Ovary (tissue), 9 donors: ENCODE measurements around the gene TRABD2B. TPM values are rescaled to one million over a fixed set of nuclear protein-coding genes. Genes with fewer than 3 reads are reported as not detected.

Experiments
- DNase-seq, 5 donors: peaks; one replicate each; pipeline ENCODE4 v3.0.0-alpha.2; 2019 to 2020
- H3K27ac ChIP-seq, 2 donors: fragments of 200-600 bp; one replicate each; pipeline versions ENCODE4 v1.5.1 to v1.8.0; 2019 to 2022
- H3K27me3 ChIP-seq: fragments of 200-600 bp; one replicate; pipeline ENCODE4 v1.8.0; 2022
- H3K36me3 ChIP-seq: fragments of 200-600 bp; sonication (generic); one replicate; pipeline ENCODE4 v1.5.1; 2019
- H3K4me1 ChIP-seq: one replicate; pipeline ENCODE4 v1.8.1; 2013; ENCODE audit warnings: mild to moderate bottlenecking, moderate library complexity; ENCODE audit not compliant: insufficient read depth
- H3K4me3 ChIP-seq: fragments of 200-600 bp; sonication (generic); one replicate; pipeline ENCODE4 v1.5.1; 2017
- H3K9me3 ChIP-seq, 2 donors: fragments of 200-600 bp in 1 of 2; sonication (generic) in 1 of 2; one replicate each; pipeline versions ENCODE4 v1.5.1 to v1.8.1; 2013 to 2019; ENCODE audit warnings: mild to moderate bottlenecking in 1 of 2, moderate library complexity in 1 of 2
- CTCF ChIP-seq, 3 donors: fragments of 450-650 bp in 2 of 3; fragments of 200-600 bp in 1 of 3; IDR thresholded peaks; one replicate each; pipeline versions ENCODE4 v1.5.1 to v1.8.0; 2016 to 2022; ENCODE audit warnings: antibody characterized with exemption in 3 of 3, mild to moderate bottlenecking in 1 of 3
- EP300 ChIP-seq: sonication (generic); formaldehyde crosslinking; IDR thresholded peaks from one replicate; pipeline ENCODE4 v1.6.1; 2017; ENCODE audit warnings: antibody characterized with exemption
- POLR2A ChIP-seq: fragments of 450-650 bp; IDR thresholded peaks from one replicate; pipeline ENCODE4 v1.6.1; 2017; ENCODE audit warnings: antibody characterized with exemption, mild to moderate bottlenecking, moderate library complexity
- WGBS, 3 donors: extraction: QIAGEN DNeasy Blood & Tissue Kit in 1 of 3; methylation state at CpG; one replicate each; pipeline versions ENCODE4 v1.1.5 to v1.1.7; 2013 to 2017; 5-methylcytosine and 5-hydroxymethylcytosine counted together
- intact Hi-C, 4 donors: fragments of 100-400 bp; cut with DNase I; formaldehyde crosslinking; loops; one replicate each; pipeline versions ENCODE4 v1.11.0 to v1.15.1; 2022 to 2023
- polyA plus RNA-seq, 2 donors: library from polyadenylated mRNA; stranded (reverse); fragments of 200-250 nt in 1 of 2; fragments of 350-450 nt in 1 of 2; fragmentation: Illumina TruSeq in 1 of 2; extraction: RNeasy Lipid Tissue Mini Kit (QIAGEN cat#74804) in 1 of 2; gene quantifications; one replicate each; pipeline ENCODE4 v1.2.3, GENCODE V29; 2013 to 2014
- total RNA-seq, 7 donors: library from RNA; depleted of rRNA in 2 of 7; stranded (reverse); fragments of >200 nt in 2 of 7; fragmentation: NEBNext Ultra II Directional in 3 of 7; extraction: Animal tissue kit (Norgen Biotek cat#: 25700) in 3 of 7; gene quantifications; one replicate each; pipeline versions ENCODE4 v1.1.0 to v1.2.4, GENCODE V29; 2016 to 2023
- donor health status: DM: no; HTN: no; CAD: no; lungs with moderate emphysema.
- donor health status: DM: no; HTN: no; CAD: no.
- donor health status: Bipolar disorder and iron deficiency.
- donor health status: DM: yes; HTN: yes; CAD: no.
- donor health status: DM: no; HTN: no; CAD: no.
- donor health status: DM: yes; HTN: yes; CAD: no.

TRABD2B gene
- total and polyA plus RNA-seq, 9 donors, result 0.18 to 1.6 (median 0.52) TPM

- intact Hi-C loops, result no loop called here
- no peaks in the 10 kb centered on the region for H3K36me3 ChIP-seq
- H3K27ac ChIP-seq, result no peak overlapping the region
- H3K4me3 ChIP-seq, result no peak overlapping the region
- H3K9me3 ChIP-seq, result no peaks in the 10 kb centered on the region
- H3K27me3 ChIP-seq, result no peaks in the 10 kb centered on the region
- DNase-seq, result no peak
- TF ChIP-seq EP300, result no peak
- no peak for TF ChIP-seq POLR2A
- TF ChIP-seq CTCF (IDR thresholded peaks at IDR 0.05), result no peak
- 88 to 97% (median 92%) methylated on average over 3 of the region's 3 CpGs for WGBS, 3 donors
- H3K4me1 ChIP-seq, result no peaks in the 10 kb centered on the region
These were observed 77.9 kb downstream of the TRABD2B start for GRCh38 chr1:47919113-47919833.

- WGBS, 3 donors, result 68 to 75% (median 70%) methylated on average over 8 of the region's 8 CpGs
- intact Hi-C loops, result no loop called here
- TF ChIP-seq EP300 (no peak), CTCF (IDR thresholded peaks at IDR 0.05) (no peak), POLR2A (no peak)
- Histone ChIP-seq H3K4me1 (no peaks in the 10 kb centered on the region), H3K4me3 (no peak overlapping the region), H3K36me3 (no peaks in the 10 kb centered on the region), H3K9me3 (no peaks in the 10 kb centered on the region), H3K27ac (no peak overlapping the region), H3K27me3 (no peaks in the 10 kb centered on the region)
- no peak for DNase-seq
These were observed 78.8 kb downstream of the TRABD2B start for GRCh38 chr1:47918257-47918867.

GRCh38 chr1:47917687-47918086, 79.5 kb downstream of the TRABD2B start:
- WGBS, 3 donors, result 92 to 95% (median 94%) methylated on average over 3 of the region's 3 CpGs
- H3K4me3 ChIP-seq, result no peak overlapping the region

GRCh38 chr1:47915677-47916353, 81.4 kb downstream of the TRABD2B start:
- DNase-seq, result no peak
- Histone ChIP-seq H3K27me3 (no peaks in the 10 kb centered on the region), H3K4me3 (no peak overlapping the region), H3K4me1 (no peaks in the 10 kb centered on the region), H3K36me3 (no peaks in the 10 kb centered on the region), H3K9me3 (no peaks in the 10 kb centered on the region), H3K27ac (no peak overlapping the region)
- no peak for TF ChIP-seq POLR2A
- no peak for TF ChIP-seq EP300
- no peak for TF ChIP-seq CTCF (IDR thresholded peaks at IDR 0.05)
- WGBS, 3 donors, result 55 to 65% (median 59%) methylated on average over 13 of the region's 13 CpGs
- intact Hi-C loops, result no loop called here

More at GRCh38 chr1:47917687-47918086, 79.5 kb downstream of the TRABD2B start:
- intact Hi-C loops, result no loop called here
- no peaks in the 10 kb centered on the region for H3K9me3 ChIP-seq
- no peaks in the 10 kb centered on the region for H3K36me3 ChIP-seq
- no peaks in the 10 kb centered on the region for H3K4me1 ChIP-seq
- TF ChIP-seq CTCF (IDR thresholded peaks at IDR 0.05), result no peak
- no peak for TF ChIP-seq POLR2A
- no peak for TF ChIP-seq EP300
- no peak for DNase-seq
- H3K27ac ChIP-seq, result no peak overlapping the region
- no peaks in the 10 kb centered on the region for H3K27me3 ChIP-seq
